IMR-90 (cell line): ENCODE data around the gene CNTFR. TPM values are rescaled to one million over a fixed set of nuclear protein-coding genes. Genes with fewer than 3 reads are reported as not detected.
"Not testable (repeated sequence)": the region's sequence is repeated elsewhere in the genome, so short reads cannot be mapped to it uniquely, and the experiment has no call there.

Experiments used
- ATAC-seq: fragments of 200-7000 bp; cut with Tn5 transposase; 2 replicates; pipeline ENCODE4 v1.9.1; 2020; ENCODE audit warnings: low read depth, mild to moderate bottlenecking, moderate library complexity
- Bru-seq: library from RNA; stranded (reverse); fragments of 400-500 nt; gene quantifications from one replicate; lab custom pipeline; 2021; lab: Mats Ljungman, UMichigan
- BruChase-seq, 2 experiments: library from RNA; stranded (reverse); fragments of 400-500 nt; gene quantifications; one replicate each; lab custom pipeline; 2021; lab: Mats Ljungman, UMichigan
- BruUV-seq: library from RNA; stranded (reverse); fragments of 400-500 nt; replicated peaks from 2 replicates; lab custom pipeline; 2021; lab: Mats Ljungman, UMichigan
- CTCF ChIA-PET: fragments of 300-600 bp; formaldehyde crosslinking; extraction: SDS; loops from one replicate; lab custom pipeline; 2021; ENCODE audit warnings: antibody characterized with exemption; lab: Yijun Ruan, JAX
- POLR2A ChIA-PET: fragments of 300-600 bp; sonication (Branson Sonifier 250); formaldehyde crosslinking; loops from one replicate; lab custom pipeline; 2022; ENCODE audit warnings: antibody characterized with exemption; ENCODE audit not compliant: unreplicated experiment; lab: Charles Lee
- DNase-seq: peaks from one replicate; pipeline ENCODE4 v3.0.0; 2013
- H2AFZ ChIP-seq: replicated peaks from 2 replicates; pipeline ENCODE3; 2013; ENCODE audit warnings: low read length, mild to moderate bottlenecking; ENCODE audit not compliant: poor library complexity
- H2AK5ac ChIP-seq: 2 replicates; pipeline ENCODE4 v1.6.1; 2013; ENCODE audit warnings: low read depth, low read length, inconsistent platforms
- H2AK9ac ChIP-seq: replicated peaks from 2 replicates; pipeline ENCODE3; 2013; ENCODE audit warnings: mild to moderate bottlenecking, low read depth, low read length, moderate library complexity; ENCODE audit not compliant: poor library complexity
- H2BK120ac ChIP-seq: 2 replicates; pipeline ENCODE4 v1.6.1; 2013; ENCODE audit warnings: low read depth, low read length, inconsistent platforms
- H2BK15ac ChIP-seq: 3 replicates; pipeline ENCODE4 v1.6.1; 2013; ENCODE audit warnings: low read depth, low read length, inconsistent platforms
- H2BK20ac ChIP-seq: 2 replicates; pipeline ENCODE4 v1.6.1; 2013; ENCODE audit warnings: low read depth, mild to moderate bottlenecking, inconsistent platforms, low read length, moderate library complexity
- H2BK5ac ChIP-seq: 2 replicates; pipeline ENCODE4 v1.6.1; 2013; ENCODE audit warnings: mild to moderate bottlenecking, low read depth, low read length, inconsistent platforms; ENCODE audit not compliant: poor library complexity, severe bottlenecking
- H3K14ac ChIP-seq: replicated peaks from 2 replicates; pipeline ENCODE4 v1.6.1; 2013; ENCODE audit warnings: low read depth, low read length, inconsistent platforms
- H3K18ac ChIP-seq: 2 replicates; pipeline ENCODE4 v1.6.1; 2013; ENCODE audit warnings: low read depth, low read length, control low read depth
- H3K23ac ChIP-seq: 2 replicates; pipeline ENCODE4 v1.6.1; 2013; ENCODE audit warnings: low read depth, low read length, inconsistent platforms
- H3K27ac ChIP-seq: 2 replicates; pipeline ENCODE4 v1.5.1; 2013; ENCODE audit warnings: mild to moderate bottlenecking, control low read depth, low read length; ENCODE audit not compliant: insufficient read depth
- H3K27me3 ChIP-seq: 2 replicates; pipeline ENCODE4 v1.6.1; 2013; ENCODE audit warnings: low read length; ENCODE audit not compliant: control insufficient read depth, insufficient read depth
- H3K36me3 ChIP-seq: 2 replicates; pipeline ENCODE4 v1.6.1; 2013; ENCODE audit warnings: low read length, mixed read lengths; ENCODE audit not compliant: control insufficient read depth, insufficient read depth
- H3K4ac ChIP-seq: 2 replicates; pipeline ENCODE4 v1.6.1; 2013; ENCODE audit warnings: low read depth, low read length, inconsistent platforms
- H3K4me1 ChIP-seq: 2 replicates; pipeline ENCODE4 v1.6.1; 2013; ENCODE audit warnings: low read length, mixed read lengths; ENCODE audit not compliant: control insufficient read depth, insufficient read depth
- H3K4me2 ChIP-seq: 2 replicates; pipeline ENCODE4 v1.6.1; 2013; ENCODE audit warnings: low read depth, mild to moderate bottlenecking, control low read depth, low read length, moderate library complexity
- H3K4me3 ChIP-seq: 2 replicates; pipeline ENCODE4 v1.5.1; 2013; ENCODE audit warnings: low read depth, mild to moderate bottlenecking, control low read depth, low read length, moderate library complexity; ENCODE audit not compliant: insufficient read depth
- H3K56ac ChIP-seq: 2 replicates; pipeline ENCODE4 v1.6.1; 2013; ENCODE audit warnings: low read length, inconsistent platforms; ENCODE audit not compliant: insufficient read depth; ENCODE audit errors: extremely low read depth
- H3K79me1 ChIP-seq, 2 experiments: 2 replicates each; pipeline ENCODE4 v1.6.1; 2013; ENCODE audit warnings: low read length in 2 of 2, inconsistent platforms in 1 of 2, low read depth in 1 of 2
- H3K9ac ChIP-seq: 2 replicates; pipeline ENCODE4 v1.6.1; 2013; ENCODE audit warnings: low read depth, low read length, control low read depth
- H3K9me1 ChIP-seq: 2 replicates; pipeline ENCODE4 v1.6.1; 2013; ENCODE audit warnings: low read length, inconsistent platforms; ENCODE audit not compliant: insufficient read depth
- H3K9me3 ChIP-seq: 2 replicates; pipeline ENCODE4 v1.6.1; 2013; ENCODE audit warnings: low read length; ENCODE audit not compliant: control insufficient read depth, insufficient read depth
- H4K20me1 ChIP-seq: 2 replicates; pipeline ENCODE4 v1.6.1; 2013; ENCODE audit warnings: low read length, inconsistent platforms; ENCODE audit not compliant: insufficient read depth
- H4K5ac ChIP-seq: 2 replicates; pipeline ENCODE4 v1.6.1; 2013; ENCODE audit warnings: mild to moderate bottlenecking, low read depth, low read length, control low read depth
- H4K8ac ChIP-seq, 2 experiments: 2 replicates each; pipeline ENCODE4 v1.6.1; 2013; ENCODE audit warnings: low read depth in 2 of 2, low read length in 2 of 2, control low read depth in 1 of 2, inconsistent platforms in 1 of 2
- H4K91ac ChIP-seq: 2 replicates; pipeline ENCODE4 v1.6.1; 2013; ENCODE audit warnings: low read depth, low read length, inconsistent platforms; ENCODE audit not compliant: insufficient read depth
- MAZ ChIP-seq: IDR thresholded peaks from 2 replicates; pipeline ENCODE4 v1.6.1; 2012; ENCODE audit warnings: low read depth, mild to moderate bottlenecking, low read length, improper control_type of control experiment, moderate library complexity, borderline replicate concordance
- POLR2A ChIP-seq: IDR thresholded peaks from 2 replicates; pipeline ENCODE4 v1.6.1; 2012; ENCODE audit warnings: mild to moderate bottlenecking, low read depth, low read length
- WGBS, 2 experiments: methylation state at CpG; one replicate each; pipeline versions ENCODE4 v1.1.5 to v1.1.7; 2013; ENCODE audit warnings: missing lambda C conversion rate in 2 of 2; ENCODE audit not compliant: insufficient read length in 1 of 2; ENCODE audit errors: extremely low coverage in 2 of 2; 5-methylcytosine and 5-hydroxymethylcytosine counted together
- dilution Hi-C: fragments of 300-500 bp; cut with HindIII; formaldehyde crosslinking; loops from one replicate; pipeline ENCODE4 v1.14.3; 2018; ENCODE audit warnings: low sequenced_read_pairs; ENCODE audit not compliant: unreplicated experiment
- in situ Hi-C: fragments of 300-500 bp; cut with MboI; formaldehyde crosslinking; loops from 3 replicates; pipeline ENCODE4 v1.14.3; 2019; ENCODE audit warnings: low sequenced_read_pairs, inconsistent platforms, mixed read lengths
- intact Hi-C: fragments of 100-400 bp; cut with micrococcal nuclease; formaldehyde crosslinking; loops from 2 replicates; pipeline ENCODE4 v1.10.0; 2022
- long read RNA-seq: library from polyadenylated mRNA; unstranded; transcript quantifications from one replicate; pipeline ENCODE4 v2.0.0, GENCODE V29; 2021; ENCODE audit not compliant: unreplicated experiment
- polyA plus RNA-seq, 3 experiments: library from polyadenylated mRNA; depleted of rRNA; stranded (reverse); fragments of >200 nt; gene quantifications; 2 replicates each; pipeline ENCODE4 v1.2.3, GENCODE V29; 2012; ENCODE audit warnings: low replicate concordance in 1 of 3
- total RNA-seq: library from RNA; depleted of rRNA; stranded (reverse); fragments of >200 nt; gene quantifications from 2 replicates; pipeline ENCODE4 v1.2.3, GENCODE V29; 2012; rRNA removed

The CNTFR gene, protein sequence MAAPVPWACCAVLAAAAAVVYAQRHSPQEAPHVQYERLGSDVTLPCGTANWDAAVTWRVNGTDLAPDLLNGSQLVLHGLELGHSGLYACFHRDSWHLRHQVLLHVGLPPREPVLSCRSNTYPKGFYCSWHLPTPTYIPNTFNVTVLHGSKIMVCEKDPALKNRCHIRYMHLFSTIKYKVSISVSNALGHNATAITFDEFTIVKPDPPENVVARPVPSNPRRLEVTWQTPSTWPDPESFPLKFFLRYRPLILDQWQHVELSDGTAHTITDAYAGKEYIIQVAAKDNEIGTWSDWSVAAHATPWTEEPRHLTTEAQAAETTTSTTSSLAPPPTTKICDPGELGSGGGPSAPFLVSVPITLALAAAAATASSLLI
- total RNA-seq (not detected in 2 replicates), polyA plus RNA-seq (2012; rRNA removed) (not detected in 2 replicates), Bru-seq, nascent RNA (percentile 5 among the genes with signal in this experiment), BruChase-seq, experiment 1, labeled RNA remaining after a 6-hour chase (percentile 9 among the genes with signal in this experiment), BruChase-seq, experiment 2, labeled RNA remaining after a 2-hour chase (percentile 12 among the genes with signal in this experiment)
- polyA plus RNA-seq (2012; cell fraction: cytosol; rRNA removed) = 0.02 TPM in 1 of 2 replicates, not detected in the other
- not detected in 2 replicates for polyA plus RNA-seq (2012; cell fraction: nucleus; rRNA removed; ENCODE audit: low replicate concordance)
- long read RNA-seq = 0 reads

- no peak within 1 kb of the TSS for H3K56ac ChIP-seq
- H2AFZ ChIP-seq = peak within 1 kb of the TSS; percentile 51
- no peak within 1 kb of the TSS for H2BK120ac ChIP-seq
- DNase-seq (no peak), ATAC-seq (peak; percentile 15)
- no peak within 1 kb of the TSS for H4K91ac ChIP-seq
- no peak within 1 kb of the TSS for H3K18ac ChIP-seq
- peak within 1 kb of the TSS; percentile 25 for H3K4me3 ChIP-seq
- no peaks in the 10 kb centered on the region for H3K79me1 ChIP-seq
- peak within 1 kb of the TSS; percentile 41; the same call in 1 of the 2 replicates for H3K4me2 ChIP-seq
- intact Hi-C loops = no loop called here
- no peak within 1 kb of the TSS for H3K23ac ChIP-seq
- no peak within 1 kb of the TSS for H2BK5ac ChIP-seq
- POLR2A ChIA-PET = no interaction called here
- H2AK9ac ChIP-seq = no peak within 1 kb of the TSS
- in situ Hi-C loops = no loop called here
- H3K27me3 ChIP-seq = peaks cover 94% of the 10 kb centered on the region
- H2AK5ac ChIP-seq = no peak within 1 kb of the TSS
- H3K4me1 ChIP-seq = no peaks in the 10 kb centered on the region; the same call in 1 of the 2 replicates
- H4K8ac ChIP-seq = no peak within 1 kb of the TSS
- no peak within 1 kb of the TSS for H2BK15ac ChIP-seq
- no peak within 1 kb of the TSS for H4K5ac ChIP-seq
- dilution Hi-C loops = no loop called here
- peaks cover 8% of the 10 kb centered on the region for H4K20me1 ChIP-seq
- no peaks in the 10 kb centered on the region for H3K36me3 ChIP-seq
- no peak within 1 kb of the TSS for H3K14ac ChIP-seq
- WGBS, 2 experiments = 2% methylated on average over 36 of the region's 104 CpGs; no CpG with 5 or more reads in 1 of the 2 experiments
- CTCF ChIA-PET = no interaction called here
- H3K9ac ChIP-seq = no peak within 1 kb of the TSS
- H3K4ac ChIP-seq = no peak within 1 kb of the TSS
- H3K27ac ChIP-seq = no peak within 1 kb of the TSS
- BruUV-seq = no TSS peak
- H3K9me1 ChIP-seq = no peaks in the 10 kb centered on the region
- TF ChIP-seq POLR2A (no peak), MAZ (peak; percentile 24; the same call in 1 of the 2 replicates)
- H2BK20ac ChIP-seq = no peak within 1 kb of the TSS
- no peaks in the 10 kb centered on the region for H3K9me3 ChIP-seq
Measured at GRCh38 chr9:34589636-34590380, at the start of gene CNTFR. TSS of gene CNTFR (minus strand) at chr9:34589724. CDS start at chr9:34568981, 20,743 bp downstream.

DNA sequence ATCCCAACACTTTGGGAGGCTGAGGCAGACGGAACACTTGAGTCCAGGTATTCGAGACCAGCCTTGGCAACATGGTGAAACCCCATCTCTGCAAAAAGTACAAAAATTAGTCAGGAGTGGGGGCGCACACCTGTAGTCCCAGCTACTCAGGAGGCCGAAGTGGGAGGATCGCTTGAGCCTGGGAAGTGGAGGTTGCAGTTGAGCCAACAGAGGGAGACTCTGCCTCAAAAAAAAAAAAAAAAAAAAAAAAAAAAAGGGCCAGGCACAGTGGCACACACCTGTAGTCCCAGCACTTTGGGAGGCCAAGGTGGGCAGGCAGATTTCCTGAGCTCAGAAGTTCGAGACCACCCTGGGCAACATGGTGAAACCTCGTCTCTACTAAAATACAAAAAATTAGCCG is 49.8 kb upstream of the CNTFR start:
- H3K27ac ChIP-seq, H3K14ac ChIP-seq, H2AK9ac ChIP-seq, H2AK5ac ChIP-seq, ATAC-seq, H3K4me1 ChIP-seq, H3K23ac ChIP-seq, H3K4ac ChIP-seq, H4K20me1 ChIP-seq, POLR2A ChIA-PET, H3K56ac ChIP-seq, CTCF ChIA-PET, H3K36me3 ChIP-seq, H3K27me3 ChIP-seq, dilution Hi-C loops, H3K4me2 ChIP-seq, H3K9me3 ChIP-seq, H2BK15ac ChIP-seq, H2BK20ac ChIP-seq, H2BK120ac ChIP-seq, BruUV-seq, in situ Hi-C loops, H4K8ac ChIP-seq, DNase-seq, H2AFZ ChIP-seq, H2BK5ac ChIP-seq, H3K18ac ChIP-seq, H4K91ac ChIP-seq, H4K5ac ChIP-seq, intact Hi-C loops, H3K9ac ChIP-seq, H3K4me3 ChIP-seq: not testable (repeated sequence)
- no CpG with 5 or more reads among the region's 8 CpGs for WGBS, 2 experiments
- H3K9me1 ChIP-seq = peaks cover 13% of the 10 kb centered on the region; the same call in 1 of the 2 replicates
- H3K79me1 ChIP-seq = peaks cover 13 to 33% of the 10 kb centered on the region in 2 experiments
